ACHN (cell line): ENCODE results near the gene ERFE.
A peak's percentile ranks its signal among the peaks of the same experiment; 100 is the strongest.

Source experiments
- DNase-seq: peaks from one replicate; pipeline ENCODE4 v3.0.0-alpha.2; 2015
- in situ Hi-C: cut with HindIII; loops from 2 replicates; pipeline ENCODE4 v1.10.0; 2017; ENCODE audit warnings: low sequenced_read_pairs, low pct_ligation_motif_present, low pct_unique_long_range_greater_than_20kb

The ERFE gene

DNA sequence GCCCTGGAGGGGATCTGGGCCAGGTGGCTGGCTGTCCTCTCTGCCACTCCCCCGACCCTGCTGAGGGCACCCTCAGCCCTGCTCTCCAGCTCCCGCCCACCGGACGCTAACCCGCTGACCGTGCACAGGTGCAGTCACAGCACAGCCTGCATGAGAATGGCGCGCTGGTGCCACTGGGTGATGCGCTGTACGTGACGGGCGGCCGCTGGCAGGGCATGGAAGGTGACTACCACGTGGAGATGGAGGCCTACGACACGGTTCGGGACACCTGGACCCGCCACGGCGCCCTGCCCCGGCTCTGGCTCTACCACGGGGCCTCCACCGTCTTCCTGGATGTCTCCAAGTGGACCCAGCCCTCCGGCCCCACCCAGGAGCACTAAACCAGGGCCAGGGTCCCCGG, 8.1 kb upstream of the ERFE start:
- in situ Hi-C loops, result no loop called here
- DNase-seq, result no peak

DNA sequence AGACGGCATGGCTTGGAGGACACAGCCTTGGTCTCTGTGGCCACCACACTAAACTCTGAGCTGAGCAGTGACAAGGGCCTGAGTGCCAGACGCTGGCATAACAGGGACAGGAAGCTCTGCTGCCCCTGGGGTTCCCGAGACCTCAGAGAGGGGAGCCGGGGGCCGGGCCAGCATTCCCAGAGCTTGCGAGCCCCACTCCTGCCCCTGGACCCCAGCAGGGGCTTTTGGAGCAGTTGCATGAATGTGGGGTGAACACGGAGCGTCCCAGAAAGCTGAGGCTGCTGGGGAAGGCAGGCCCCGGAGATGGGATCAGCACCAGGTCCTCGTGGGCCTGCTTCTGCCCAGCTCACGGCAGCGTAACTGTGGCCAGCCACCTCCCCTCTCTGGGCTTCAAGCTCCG, 7.6 kb upstream of the ERFE start:
- no peak for DNase-seq
- in situ Hi-C loops, result no loop called here

DNA sequence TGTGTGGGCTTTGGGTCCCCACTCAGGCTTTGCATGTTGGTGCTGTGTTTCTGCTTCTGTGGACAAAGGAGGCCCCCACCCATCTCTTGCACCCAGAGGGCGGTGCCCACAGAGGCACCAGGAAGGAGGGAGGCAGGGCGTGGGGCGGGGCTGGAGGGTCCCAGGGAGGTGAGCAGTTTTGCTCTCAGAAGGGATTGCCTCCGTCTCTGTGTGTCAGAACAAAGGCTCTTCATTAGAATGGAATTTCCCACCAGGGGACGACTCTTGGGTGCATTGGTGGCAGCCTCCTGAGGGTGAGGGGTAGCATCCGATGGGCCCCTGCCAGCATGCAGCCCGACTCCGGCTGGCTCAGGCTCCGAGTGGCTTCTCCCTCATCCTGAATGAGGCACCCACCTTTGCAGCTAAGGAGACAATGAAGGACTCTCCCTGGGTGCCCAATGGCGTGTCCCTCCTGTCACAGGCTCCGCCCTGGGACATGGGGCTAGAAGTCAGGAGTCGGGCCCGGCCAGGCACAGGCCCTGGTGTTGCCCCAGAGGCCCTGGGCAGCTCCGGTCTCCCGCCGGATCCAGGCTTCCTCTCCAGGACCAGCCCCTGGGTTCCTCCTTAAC, 7.0 kb upstream of the ERFE start:
- no peak for DNase-seq
- in situ Hi-C loops, result no loop called here

DNA sequence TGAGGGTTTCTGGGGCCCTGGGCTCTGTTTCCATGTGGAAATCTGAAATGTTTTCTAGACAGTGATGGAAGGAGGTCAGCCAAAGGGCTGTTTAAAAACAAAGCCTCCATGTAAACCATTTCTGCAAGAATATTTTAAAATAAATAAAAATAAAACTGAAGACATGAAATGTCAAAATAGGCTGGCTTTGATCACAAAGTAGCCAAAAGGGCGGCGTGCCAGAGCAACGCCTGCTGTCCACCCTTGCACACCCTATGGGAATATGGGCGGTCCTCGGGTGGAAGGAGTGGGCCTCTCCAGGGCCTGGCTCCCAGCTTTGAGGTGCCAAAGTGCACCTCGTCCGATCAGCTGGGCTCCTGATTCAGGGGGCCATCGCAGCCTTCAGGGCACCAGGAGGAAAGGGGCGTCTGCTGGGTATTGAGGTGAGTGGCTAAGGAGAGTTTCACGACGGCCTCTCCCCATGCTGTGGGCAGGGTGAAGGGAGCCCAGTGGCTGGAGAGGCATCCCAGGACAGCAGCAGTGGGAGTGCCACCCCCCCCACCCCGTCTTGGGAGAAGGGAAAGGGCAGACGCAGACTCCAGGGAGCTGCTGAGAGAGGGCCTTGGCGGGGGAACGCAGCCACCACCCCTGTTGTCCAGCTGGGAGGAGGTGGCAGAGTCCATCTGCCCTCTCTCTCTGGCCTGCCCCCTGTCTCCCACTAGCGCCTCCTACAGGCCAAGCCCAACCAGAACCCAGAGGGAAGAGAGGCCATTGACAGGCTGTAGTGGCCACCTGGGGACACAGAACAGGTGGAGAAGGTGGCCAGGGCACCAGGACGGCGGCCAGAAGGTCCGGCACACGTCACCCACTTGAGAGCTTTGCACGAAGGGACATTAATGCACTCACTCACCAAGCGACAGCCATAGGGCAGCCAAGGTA, 5.7 kb upstream of the ERFE start:
- in situ Hi-C loops, result no loop called here
- no peak for DNase-seq

DNA sequence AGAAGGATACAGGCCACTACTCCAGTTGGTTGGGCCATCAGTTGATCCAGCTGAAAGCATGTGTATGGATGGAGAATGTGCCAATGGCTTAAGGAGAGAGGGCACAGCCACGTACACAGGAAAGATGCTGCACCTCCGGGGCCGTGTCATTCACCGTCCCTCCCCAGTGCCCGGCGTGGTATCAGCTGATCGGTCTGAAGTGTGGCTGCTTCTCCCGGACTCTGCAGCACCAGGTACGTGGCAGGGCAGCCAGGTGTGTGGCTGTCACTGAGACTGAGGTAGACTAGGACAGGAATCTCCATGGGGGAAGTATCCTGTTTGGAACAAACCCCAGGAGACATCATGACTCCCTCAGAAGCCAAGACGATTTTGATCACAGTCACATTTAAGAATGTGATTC, 4.2 kb upstream of the ERFE start:
- no peak for DNase-seq
- in situ Hi-C loops, result no loop called here

DNA sequence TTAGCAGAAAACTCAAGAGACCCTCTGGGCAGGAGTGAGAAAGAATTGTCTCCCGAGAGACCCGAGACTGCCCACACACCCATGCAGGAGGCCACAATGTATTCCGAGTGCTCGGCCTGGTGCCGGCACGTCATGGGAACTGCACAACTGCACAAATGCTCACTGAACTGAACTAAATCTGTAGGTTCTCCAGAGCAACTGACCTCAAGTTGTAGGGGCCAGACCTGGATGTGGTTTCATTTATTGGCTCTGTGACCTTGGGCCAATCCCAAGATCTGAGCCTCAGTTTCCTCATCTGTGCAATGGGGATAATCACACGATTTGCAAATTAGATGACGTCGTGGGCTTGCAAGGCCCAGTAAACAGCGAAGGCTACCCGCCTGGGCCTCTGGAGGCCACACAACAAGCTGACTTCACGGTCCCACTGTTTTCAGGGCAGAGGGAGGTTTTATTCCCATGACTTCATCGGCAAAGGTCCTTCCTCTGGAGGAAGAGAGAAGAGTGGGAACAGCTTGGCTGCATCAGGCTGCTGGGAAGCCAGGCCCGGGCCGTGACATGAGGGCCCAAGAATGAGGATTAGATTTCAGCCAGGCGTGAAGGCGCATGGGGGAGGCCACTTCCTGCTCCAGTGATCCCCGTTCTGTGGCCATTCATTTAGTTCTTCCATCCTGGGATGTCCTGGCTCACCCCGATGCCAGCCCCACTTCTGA, 3.6 kb upstream of the ERFE start:
- peak; percentile 96 for DNase-seq
- in situ Hi-C loops, result no loop called here

DNA sequence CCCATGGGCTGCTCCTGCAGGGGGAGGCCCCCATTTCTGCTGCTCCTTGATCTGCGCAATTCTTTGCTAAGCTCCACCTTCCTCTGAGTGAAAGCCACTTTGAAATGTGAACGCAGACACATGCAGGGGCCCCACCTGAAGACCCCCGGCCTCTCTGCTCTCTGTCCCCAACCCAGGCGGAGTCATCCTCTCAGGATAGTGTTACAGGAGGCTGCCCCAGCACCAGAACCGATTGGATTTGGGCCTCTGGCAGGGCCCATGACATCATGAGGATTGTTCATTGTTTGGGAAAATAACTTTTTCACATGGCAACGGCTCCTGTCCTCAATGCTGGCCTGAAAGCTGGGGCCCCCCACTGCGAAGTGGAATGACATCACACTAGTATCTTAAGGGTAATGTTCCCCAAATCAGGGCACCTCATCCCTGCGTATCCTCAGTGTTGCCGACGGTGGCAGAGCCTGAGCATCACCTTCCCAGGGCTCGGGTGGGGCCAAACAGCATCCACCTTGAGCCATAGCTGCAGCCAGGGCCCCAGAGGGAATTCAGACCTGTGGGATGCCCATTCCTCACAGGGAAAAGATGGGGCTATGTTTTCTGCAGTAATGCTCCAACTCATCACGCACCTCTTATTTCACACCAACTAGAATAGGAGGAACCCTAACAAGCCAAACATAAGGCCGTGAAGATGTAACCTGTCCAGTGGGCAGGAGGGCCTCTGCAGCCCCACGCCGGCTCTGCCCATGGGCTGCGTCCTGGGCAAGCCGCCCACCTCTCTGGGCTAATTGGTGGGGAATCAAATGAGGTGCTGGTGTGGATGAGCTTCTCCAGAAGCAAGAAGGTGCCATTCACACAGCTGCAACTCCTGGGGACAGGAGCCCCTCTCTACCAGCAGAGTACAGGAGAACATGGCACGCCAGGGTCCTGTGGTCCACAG, 2.7 kb upstream of the ERFE start:
- no peak for DNase-seq
- in situ Hi-C loops, result no loop called here

DNA sequence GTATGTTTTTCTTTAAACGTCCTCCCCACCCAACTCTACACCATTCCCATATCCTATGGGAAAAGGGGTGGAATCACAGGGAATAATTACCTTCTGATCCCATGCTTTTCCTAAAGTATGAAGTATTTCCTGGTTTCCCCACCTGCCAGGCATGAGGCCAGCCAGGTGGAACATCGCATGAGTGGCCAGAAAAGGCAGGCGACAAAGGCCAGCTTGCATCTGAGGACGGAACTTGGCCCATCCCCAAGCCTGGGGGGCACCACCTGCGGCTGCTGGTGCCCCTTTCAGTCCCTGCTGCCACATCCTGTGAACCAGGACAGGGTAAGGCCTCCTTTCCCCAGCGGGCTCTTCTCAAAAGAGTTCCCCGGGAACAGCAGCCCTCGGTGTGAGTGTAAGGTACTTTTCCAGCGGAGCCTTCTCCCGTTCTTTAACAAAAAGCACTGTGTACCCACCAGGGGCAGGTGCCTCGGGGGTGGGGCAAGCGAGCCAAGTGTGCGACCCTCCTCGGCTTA, 1.2 kb upstream of the ERFE start:
- in situ Hi-C loops, result no loop called here
- DNase-seq, result no peak

DNA sequence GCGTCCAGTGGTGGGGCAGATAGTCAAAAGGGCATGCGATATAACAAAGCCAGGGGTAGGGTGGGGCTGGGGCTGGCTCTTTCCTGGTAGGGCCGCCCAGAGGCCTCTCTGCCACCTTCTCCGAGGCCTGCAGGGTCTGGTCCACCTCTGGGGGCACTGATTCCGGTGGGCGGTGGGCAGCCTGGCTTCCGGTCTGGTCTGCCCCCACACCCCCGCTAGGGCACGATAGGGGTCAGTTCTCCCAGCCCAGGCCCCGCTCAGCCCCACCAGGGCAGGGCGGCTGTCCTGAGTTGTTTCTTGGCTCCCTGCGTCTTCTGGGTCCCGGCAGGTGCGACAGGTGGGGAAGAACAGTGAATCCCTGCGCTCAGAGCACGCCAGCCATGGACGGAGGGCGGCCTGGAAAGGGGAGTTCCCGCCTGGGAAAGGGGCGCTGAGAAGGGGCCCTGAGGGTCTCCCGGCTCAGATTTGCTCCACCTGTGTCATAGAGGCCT, 707 bp upstream of the ERFE start:
- in situ Hi-C loops, result no loop called here

DNA sequence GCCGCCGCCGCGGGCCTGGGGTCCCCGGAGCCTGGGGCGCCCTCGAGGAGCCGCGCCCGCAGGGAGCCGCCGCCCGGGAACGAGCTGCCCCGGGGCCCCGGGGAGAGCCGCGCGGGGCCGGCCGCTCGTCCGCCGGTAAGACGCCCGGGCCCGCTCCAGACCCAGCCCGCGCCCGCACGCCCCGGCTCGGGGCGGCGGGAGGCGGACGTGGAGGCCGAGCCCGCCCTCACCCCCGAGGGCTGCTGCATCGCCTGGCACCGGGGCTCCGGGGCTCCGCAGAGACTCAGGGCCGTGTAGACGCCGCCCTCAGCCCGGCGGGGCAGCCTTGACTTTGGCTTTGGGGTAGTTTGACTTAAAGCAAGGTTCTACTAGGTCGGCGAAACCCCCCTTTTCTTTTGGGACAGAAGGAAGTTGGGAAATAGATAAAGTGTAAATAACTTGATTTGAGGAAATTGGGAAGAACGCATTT, 335 bp downstream of the ERFE start:
- in situ Hi-C loops, result no loop called here
- no peak for DNase-seq

More for the DNA sequence above, 707 bp upstream of the ERFE start:
- no peak for DNase-seq

DNA sequence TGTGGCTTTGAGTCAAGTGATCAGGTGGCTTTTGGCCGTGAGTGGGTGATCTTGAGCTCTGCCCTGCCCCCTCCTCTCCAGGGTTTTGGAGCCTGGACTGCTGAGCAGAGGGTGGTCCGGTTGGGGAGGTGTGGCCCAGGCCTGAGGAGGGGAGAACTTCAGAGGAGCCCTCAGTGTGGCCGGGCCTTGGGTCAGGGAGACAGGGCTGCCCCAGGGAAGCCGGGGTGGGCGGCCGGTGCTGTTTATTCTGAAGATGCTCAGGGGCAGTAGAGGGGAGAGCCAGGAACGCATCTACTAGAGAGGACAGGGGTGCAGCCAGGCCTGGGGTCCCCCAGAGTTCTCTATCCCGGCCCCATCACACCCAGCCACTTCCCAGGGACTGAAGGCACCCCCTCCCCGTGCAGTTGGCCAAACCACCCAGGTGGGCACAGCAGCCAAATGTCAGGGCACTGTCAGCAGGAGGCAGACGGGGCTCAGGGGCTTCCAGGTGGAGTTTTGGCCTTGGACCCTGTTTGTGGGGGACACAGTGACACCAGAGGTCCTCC, 963 bp downstream of the ERFE start:
- in situ Hi-C loops, result no loop called here
- DNase-seq, result no peak

DNA sequence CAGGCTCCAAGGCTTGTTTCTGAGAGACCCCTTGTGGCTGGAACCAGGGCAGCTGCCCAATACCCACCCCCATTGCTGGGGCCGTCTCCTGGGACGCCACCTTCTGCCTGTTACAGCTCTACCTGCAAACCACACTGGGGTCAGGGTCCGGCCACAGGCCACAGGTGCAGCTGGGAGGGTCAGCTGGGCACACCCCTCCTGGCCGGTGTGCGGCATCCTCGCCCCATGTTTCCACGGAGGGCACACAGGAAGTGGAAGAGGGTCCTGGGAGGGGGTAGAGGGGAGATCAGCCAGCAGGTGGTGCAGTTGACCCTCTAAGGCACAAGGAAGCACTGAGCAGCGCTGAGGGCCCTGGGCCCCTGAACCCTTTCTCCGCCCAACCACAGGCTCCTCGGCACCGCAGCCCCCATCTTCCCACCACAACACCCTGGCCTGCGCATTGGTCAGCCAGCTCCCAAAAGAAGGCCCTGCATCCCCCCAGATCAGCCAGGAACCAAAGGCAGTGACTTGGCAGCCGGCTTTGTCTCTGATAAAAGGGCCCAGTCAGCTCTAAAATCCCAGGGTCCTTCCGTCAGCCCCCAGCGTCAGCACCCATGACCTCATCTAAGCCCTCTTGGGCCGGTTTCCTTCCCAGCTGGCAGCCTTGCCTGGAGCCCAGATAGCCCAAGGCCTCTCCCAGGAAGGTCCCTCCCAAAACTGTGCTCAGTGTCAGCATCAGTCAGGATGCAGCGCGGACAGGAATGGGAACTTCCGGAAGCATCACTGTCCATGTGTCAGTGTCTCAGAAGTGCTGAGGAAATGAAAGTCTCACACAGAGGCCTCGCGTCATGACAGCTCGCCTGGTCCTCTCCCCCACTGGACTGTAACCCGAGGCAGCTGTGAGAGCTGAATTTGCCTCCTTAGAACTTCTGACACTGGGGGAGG, 1.7 kb downstream of the ERFE start:
- DNase-seq, result no peak
- in situ Hi-C loops, result no loop called here

DNA sequence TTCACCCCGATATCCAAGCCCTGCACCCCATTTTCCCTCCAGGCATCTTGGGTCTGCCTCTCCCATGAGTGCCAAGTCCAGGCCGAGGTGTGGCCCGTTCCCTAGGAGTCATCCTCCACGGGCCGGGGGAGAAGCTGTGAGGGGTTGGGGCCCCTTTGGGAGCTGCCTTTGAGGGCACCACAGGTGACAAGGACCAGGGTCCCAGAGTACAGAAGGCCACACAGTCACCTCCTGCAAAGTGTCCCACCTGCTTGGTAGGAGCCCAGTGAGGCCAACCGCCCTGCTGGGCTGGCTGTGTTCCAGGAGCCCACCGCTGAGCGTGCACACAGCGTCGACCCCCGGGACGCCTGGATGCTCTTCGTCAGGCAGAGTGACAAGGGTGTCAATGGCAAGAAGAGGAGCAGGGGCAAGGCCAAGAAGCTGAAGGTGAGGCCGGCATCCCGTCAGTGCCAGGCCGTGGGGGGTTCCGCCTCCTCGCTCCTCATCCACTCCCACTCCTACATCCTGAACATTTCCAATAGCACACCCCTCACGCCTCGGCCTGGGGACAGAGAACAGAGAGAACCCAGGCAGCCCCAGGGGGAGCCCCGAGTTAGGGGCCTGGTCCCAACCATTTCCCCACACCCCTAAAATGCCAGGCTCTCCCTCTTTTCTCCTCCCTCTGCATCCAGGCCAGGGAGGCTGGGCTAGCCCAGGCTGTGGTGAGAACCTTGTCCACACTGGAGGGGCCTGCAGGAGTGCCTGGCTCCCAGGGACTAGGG, 2.7 kb downstream of the ERFE start:
- in situ Hi-C loops, result no loop called here
- DNase-seq, result no peak

DNA sequence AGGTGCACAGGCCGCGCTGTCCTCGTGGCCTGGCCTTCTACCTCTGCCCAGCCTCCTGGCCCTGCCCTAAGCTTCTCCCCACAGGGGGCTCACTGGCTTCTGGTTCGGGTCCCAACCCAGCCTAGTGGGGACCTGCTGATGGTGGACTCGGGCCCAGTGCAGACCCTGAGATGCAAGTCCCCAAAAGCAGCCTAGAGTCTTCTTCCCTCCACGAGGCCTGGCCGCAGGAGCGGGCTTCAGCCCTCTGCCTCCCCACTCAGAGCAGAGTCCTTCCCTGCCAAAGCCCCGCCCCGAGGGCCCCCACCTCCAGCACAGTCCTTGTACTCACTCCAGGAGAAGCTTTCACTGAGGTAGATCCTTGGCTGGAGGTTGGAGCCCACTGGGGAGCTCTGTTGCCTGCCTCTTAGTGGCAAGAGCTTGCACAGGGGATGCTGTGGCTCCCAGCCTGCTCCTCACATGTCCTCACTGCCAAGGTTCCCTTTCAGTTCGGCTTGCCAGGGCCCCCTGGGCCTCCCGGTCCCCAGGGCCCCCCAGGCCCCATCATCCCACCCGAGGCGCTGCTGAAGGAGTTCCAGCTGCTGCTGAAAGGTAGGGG, 3.6 kb downstream of the ERFE start:
- in situ Hi-C loops, result no loop called here
- DNase-seq, result no peak

DNA sequence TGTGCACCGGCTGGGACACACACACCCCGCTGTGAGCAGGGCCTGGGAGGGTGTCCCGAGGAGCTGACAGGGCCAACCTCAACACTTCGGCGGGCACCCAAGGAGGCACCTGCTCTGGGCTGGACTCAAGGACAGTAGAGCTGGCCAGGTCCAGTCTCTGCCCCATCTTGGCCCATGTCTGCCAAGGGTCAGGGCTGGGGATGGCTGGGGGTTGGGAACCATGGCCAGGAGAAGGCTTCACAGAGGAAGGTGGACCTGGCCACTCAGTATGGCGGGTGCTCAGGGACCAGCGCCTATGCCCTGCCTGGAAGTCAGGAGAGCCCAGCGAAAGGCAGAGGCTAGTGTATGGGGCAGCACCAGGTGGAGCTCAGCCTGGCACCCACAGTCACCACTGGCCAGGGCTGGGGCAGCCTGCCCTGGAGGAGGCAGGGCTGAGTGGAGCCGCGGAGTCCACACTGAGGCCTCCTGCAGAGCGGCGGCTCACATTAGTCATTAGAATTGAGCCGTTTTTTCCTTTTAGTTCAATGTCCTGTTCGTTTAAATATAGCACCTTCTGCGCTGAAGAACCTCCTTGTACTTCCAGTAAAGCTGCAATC, 4.2 kb downstream of the ERFE start:
- peak; percentile 57 for DNase-seq
- in situ Hi-C loops, result no loop called here
